GM06990 (cell line): ENCODE results near the gene KCNT1.

Experiments used
- DNase-seq: peaks from one replicate; pipeline ENCODE4 v3.0.0-alpha.2; 2011; ENCODE audit not compliant: insufficient read length; ENCODE audit errors: extremely low read depth
- H3K27me3 ChIP-seq: replicated peaks from 2 replicates; pipeline ENCODE4 v1.6.0; 2011; ENCODE audit warnings: low read length; ENCODE audit not compliant: control insufficient read depth, insufficient read depth
- H3K36me3 ChIP-seq: 2 replicates; pipeline ENCODE4 v1.5.1; 2011; ENCODE audit warnings: low read length; ENCODE audit not compliant: control insufficient read depth, insufficient read depth
- H3K4me3 ChIP-seq: replicated peaks from 2 replicates; pipeline ENCODE4 v1.5.1; 2011; ENCODE audit warnings: low read depth, mild to moderate bottlenecking, control low read depth, low read length
- CTCF ChIP-seq: IDR thresholded peaks from 2 replicates; pipeline ENCODE4 v1.5.1; 2011; ENCODE audit warnings: low read length, control low read depth, mild to moderate bottlenecking, inconsistent platforms; ENCODE audit not compliant: insufficient read depth, poor library complexity, severe bottlenecking

Gene KCNT1

DNA sequence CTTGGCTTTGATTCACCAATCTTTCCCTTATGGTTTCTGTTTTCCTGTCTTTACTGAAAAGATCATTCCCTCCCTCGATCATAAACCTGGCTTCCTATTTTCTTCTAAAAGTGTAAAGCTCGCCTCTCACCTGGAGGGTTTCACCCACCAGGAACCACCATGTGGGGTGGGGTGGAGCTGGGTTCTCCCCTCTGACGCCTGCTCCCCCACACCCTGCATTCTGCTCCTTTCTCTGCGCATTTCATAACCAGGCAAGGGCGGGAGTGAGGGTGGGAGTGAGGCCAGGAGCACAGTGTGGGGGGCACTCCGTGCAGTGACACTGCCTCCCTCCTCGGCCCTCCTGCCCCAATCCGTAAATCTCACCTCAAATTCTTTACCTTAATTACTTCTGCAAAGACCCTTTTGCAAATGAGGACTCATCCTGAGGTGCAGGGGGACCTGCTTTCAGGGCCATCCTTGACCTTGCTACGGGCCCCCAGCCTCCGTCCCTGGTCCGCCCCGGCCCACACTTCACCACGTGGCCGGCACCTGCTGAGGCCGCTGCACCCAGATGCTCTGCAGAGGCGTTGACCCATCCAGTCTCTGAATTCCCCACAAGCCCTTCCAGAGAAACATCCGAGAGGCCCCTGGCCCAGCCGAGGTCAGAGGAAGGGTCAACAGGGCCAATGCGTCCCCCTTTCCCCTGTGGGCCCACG, 59.3 kb downstream of the KCNT1 start:
- DNase-seq = no peak
- no peak for TF ChIP-seq CTCF
- Histone ChIP-seq H3K27me3 (no peaks in the 10 kb centered on the region), H3K36me3 (no peaks in the 10 kb centered on the region), H3K4me3 (no peak overlapping the region)

GRCh38 chr9:135761845-135762168, 59.8 kb downstream of the KCNT1 start:
- Histone ChIP-seq H3K4me3 (no peak overlapping the region), H3K27me3 (no peaks in the 10 kb centered on the region), H3K36me3 (no peaks in the 10 kb centered on the region)
- no peak for TF ChIP-seq CTCF
- DNase-seq = no peak

DNA sequence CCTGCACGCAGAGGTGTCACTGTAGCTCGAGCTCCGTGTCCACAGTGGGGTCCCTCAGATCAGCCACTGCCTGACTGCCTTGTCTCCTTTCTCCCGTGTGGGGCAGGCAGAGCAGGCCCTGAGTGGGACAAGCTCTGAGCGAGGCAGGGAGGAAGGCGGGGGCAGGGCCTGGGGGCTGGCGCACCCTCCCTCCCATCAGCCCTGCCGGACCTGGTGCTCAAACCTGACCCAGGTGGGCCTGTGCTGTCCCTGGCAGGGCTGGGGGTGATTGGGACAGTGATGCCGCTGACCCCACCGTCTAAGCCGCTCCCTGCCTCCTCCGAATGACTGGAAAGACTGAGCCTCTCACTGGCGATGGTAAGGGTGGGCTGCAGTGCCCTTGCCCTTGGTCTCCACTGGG, 60.9 kb downstream of the KCNT1 start:
- H3K4me3 ChIP-seq = no peak overlapping the region
- DNase-seq = no peak
- H3K36me3 ChIP-seq = no peaks in the 10 kb centered on the region
- no peaks in the 10 kb centered on the region for H3K27me3 ChIP-seq
- TF ChIP-seq CTCF = no peak

- no peaks in the 10 kb centered on the region for H3K27me3 ChIP-seq
- no peak overlapping the region for H3K4me3 ChIP-seq
- no peak for DNase-seq
- no peaks in the 10 kb centered on the region for H3K36me3 ChIP-seq
- no peak for TF ChIP-seq CTCF
Observed at GRCh38 chr9:135763716-135764446, 61.9 kb downstream of the KCNT1 start.

GRCh38 chr9:135764731-135765130, 62.7 kb downstream of the KCNT1 start:
- no peak for TF ChIP-seq CTCF
- Histone ChIP-seq H3K36me3 (no peaks in the 10 kb centered on the region), H3K27me3 (no peaks in the 10 kb centered on the region), H3K4me3 (no peak overlapping the region)
- DNase-seq = no peak
